PC-3 (cell line): ENCODE results near the gene HERC6. TPM values are rescaled to one million over a fixed set of nuclear protein-coding genes. Genes with fewer than 3 reads are reported as not detected.

Experiments
- ATAC-seq: fragments of 200-7000 bp; cut with Tn5 transposase; 2 replicates; pipeline ENCODE4 v1.9.1; 2020; ENCODE audit warnings: mild to moderate bottlenecking, moderate library complexity
- BruUV-seq: library from RNA; stranded (reverse); fragments of 400-500 nt; replicated peaks from 2 replicates; lab custom pipeline; 2021; lab: Mats Ljungman, UMichigan
- CTCF ChIA-PET: fragments of 300-600 bp; sonication (Branson Sonifier 250); formaldehyde crosslinking; loops from one replicate; lab custom pipeline; 2022; ENCODE audit warnings: antibody characterized with exemption; lab: Charles Lee
- POLR2A ChIA-PET: fragments of 300-600 bp; sonication (Branson Sonifier 250); formaldehyde crosslinking; loops from one replicate; lab custom pipeline; 2022; ENCODE audit warnings: antibody characterized with exemption; ENCODE audit not compliant: unreplicated experiment; lab: Charles Lee
- DNase-seq: peaks from one replicate; pipeline ENCODE4 v3.0.0-alpha.2; 2015
- H2AFZ ChIP-seq: fragments of 300-600 bp; sonication (generic); 2 replicates; pipeline ENCODE4 v1.6.0; 2016; ENCODE audit warnings: antibody characterized with exemption, low read length
- H3F3A ChIP-seq: fragments of 300-600 bp; sonication (generic); one replicate; pipeline ENCODE4 v1.6.0; 2017; ENCODE audit warnings: antibody characterized with exemption, low read length, control low read depth, mild to moderate bottlenecking; ENCODE audit not compliant: unreplicated experiment
- H3K27ac ChIP-seq: fragments of 300-600 bp; sonication (generic); 2 replicates; pipeline ENCODE4 v1.5.1; 2016; ENCODE audit warnings: mild to moderate bottlenecking, low read length
- H3K27me3 ChIP-seq: fragments of 300-600 bp; sonication (generic); 2 replicates; pipeline ENCODE4 v1.6.1; 2016; ENCODE audit warnings: low read length, mixed read lengths
- H3K36me3 ChIP-seq: fragments of 300-600 bp; sonication (generic); 2 replicates; pipeline ENCODE4 v1.6.1; 2016; ENCODE audit warnings: low read depth, mixed run types, low read length, mixed read lengths
- H3K4me1 ChIP-seq: fragments of 300-600 bp; sonication (generic); 2 replicates; pipeline ENCODE4 v1.5.1; 2016; ENCODE audit warnings: low read length; ENCODE audit not compliant: insufficient read depth
- H3K4me2 ChIP-seq: fragments of 300-600 bp; sonication (generic); 2 replicates; pipeline ENCODE4 v1.6.0; 2016; ENCODE audit warnings: low read length
- H3K4me3 ChIP-seq: fragments of 300-600 bp; sonication (generic); 2 replicates; pipeline ENCODE4 v1.5.1; 2016; ENCODE audit warnings: mild to moderate bottlenecking, low read length, mixed read lengths
- H3K79me2 ChIP-seq: fragments of 300-600 bp; sonication (generic); 2 replicates; pipeline ENCODE4 v1.6.1; 2017; ENCODE audit warnings: low read length, mixed read lengths
- H3K9ac ChIP-seq: fragments of 300-600 bp; sonication (generic); 2 replicates; pipeline ENCODE4 v1.6.0; 2016; ENCODE audit warnings: mild to moderate bottlenecking, low read length
- H3K9me2 ChIP-seq: fragments of 300-600 bp; sonication (generic); replicated peaks from 2 replicates; pipeline ENCODE4 v1.6.1; 2016; ENCODE audit warnings: mixed run types, low read length, mixed read lengths
- H3K9me3 ChIP-seq: fragments of 300-600 bp; sonication (generic); 2 replicates; pipeline ENCODE4 v1.6.1; 2016; ENCODE audit warnings: low read length, mixed read lengths
- H4K20me1 ChIP-seq: fragments of 300-600 bp; sonication (generic); 2 replicates; pipeline ENCODE4 v1.6.1; 2016; ENCODE audit warnings: low read length, mixed read lengths
- EZH2 ChIP-seq: fragments of 300-600 bp; sonication (generic); IDR thresholded peaks from one replicate; pipeline ENCODE4 v1.6.1; 2017; ENCODE audit warnings: antibody characterized with exemption, mild to moderate bottlenecking, low read length; ENCODE audit not compliant: unreplicated experiment
- EZH2phosphoT487 ChIP-seq: fragments of 300-600 bp; sonication (generic); IDR thresholded peaks from 2 replicates; pipeline ENCODE4 v1.6.1; 2018; ENCODE audit warnings: mild to moderate bottlenecking, antibody characterized with exemption, low read length, borderline replicate concordance
- intact Hi-C: fragments of 100-400 bp; cut with micrococcal nuclease; formaldehyde crosslinking; loops from 2 replicates; pipeline ENCODE4 v1.9.0; 2023
- total RNA-seq: library from RNA; depleted of rRNA; stranded (reverse); fragments of >200 nt; gene quantifications from 2 replicates; pipeline ENCODE4 v1.2.3, GENCODE V29; 2014
- TF ChIP-seq, protein P1 (sequence below): fragments of 300-600 bp; sonication (generic); conservative IDR thresholded peaks from 2 replicates; pipeline ENCODE4 v1.5.1; 2017; ENCODE audit warnings: antibody characterized with exemption, low read depth, mild to moderate bottlenecking, low read length

Gene HERC6
- total RNA-seq, 1 experiment from 2014 or later: 4.8 TPM

GRCh38 chr4:88390128-88390527 is 11.5 kb downstream of the HERC6 start:
- POLR2A ChIA-PET: no interaction called here
- no peaks in the 10 kb centered on the region for H3K9me3 ChIP-seq
- BruUV-seq: no TSS peak
- no peak overlapping the region for H3K9ac ChIP-seq
- no peaks in the 10 kb centered on the region for H3K27me3 ChIP-seq
- no peaks in the 10 kb centered on the region for H3K9me2 ChIP-seq
- no peaks in the 10 kb centered on the region for H4K20me1 ChIP-seq
- H3K4me1 ChIP-seq: no peaks in the 10 kb centered on the region
- intact Hi-C loops: no loop called here
- no peak overlapping the region for H3K4me2 ChIP-seq
- H2AFZ ChIP-seq: no peak overlapping the region
- no peaks in the 10 kb centered on the region for H3K36me3 ChIP-seq
- DNase-seq (no peak), ATAC-seq (no peak)
- no peak overlapping the region for H3K27ac ChIP-seq
- H3K79me2 ChIP-seq: no peaks in the 10 kb centered on the region
- no peaks in the 10 kb centered on the region for H3F3A ChIP-seq
- H3K4me3 ChIP-seq: no peak overlapping the region
- CTCF ChIA-PET: no interaction called here
- TF ChIP-seq EZH2: no peak
- no peak for TF ChIP-seq EZH2phosphoT487
- TF ChIP-seq, protein P1, sequence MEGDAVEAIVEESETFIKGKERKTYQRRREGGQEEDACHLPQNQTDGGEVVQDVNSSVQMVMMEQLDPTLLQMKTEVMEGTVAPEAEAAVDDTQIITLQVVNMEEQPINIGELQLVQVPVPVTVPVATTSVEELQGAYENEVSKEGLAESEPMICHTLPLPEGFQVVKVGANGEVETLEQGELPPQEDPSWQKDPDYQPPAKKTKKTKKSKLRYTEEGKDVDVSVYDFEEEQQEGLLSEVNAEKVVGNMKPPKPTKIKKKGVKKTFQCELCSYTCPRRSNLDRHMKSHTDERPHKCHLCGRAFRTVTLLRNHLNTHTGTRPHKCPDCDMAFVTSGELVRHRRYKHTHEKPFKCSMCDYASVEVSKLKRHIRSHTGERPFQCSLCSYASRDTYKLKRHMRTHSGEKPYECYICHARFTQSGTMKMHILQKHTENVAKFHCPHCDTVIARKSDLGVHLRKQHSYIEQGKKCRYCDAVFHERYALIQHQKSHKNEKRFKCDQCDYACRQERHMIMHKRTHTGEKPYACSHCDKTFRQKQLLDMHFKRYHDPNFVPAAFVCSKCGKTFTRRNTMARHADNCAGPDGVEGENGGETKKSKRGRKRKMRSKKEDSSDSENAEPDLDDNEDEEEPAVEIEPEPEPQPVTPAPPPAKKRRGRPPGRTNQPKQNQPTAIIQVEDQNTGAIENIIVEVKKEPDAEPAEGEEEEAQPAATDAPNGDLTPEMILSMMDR: no peak

DNA sequence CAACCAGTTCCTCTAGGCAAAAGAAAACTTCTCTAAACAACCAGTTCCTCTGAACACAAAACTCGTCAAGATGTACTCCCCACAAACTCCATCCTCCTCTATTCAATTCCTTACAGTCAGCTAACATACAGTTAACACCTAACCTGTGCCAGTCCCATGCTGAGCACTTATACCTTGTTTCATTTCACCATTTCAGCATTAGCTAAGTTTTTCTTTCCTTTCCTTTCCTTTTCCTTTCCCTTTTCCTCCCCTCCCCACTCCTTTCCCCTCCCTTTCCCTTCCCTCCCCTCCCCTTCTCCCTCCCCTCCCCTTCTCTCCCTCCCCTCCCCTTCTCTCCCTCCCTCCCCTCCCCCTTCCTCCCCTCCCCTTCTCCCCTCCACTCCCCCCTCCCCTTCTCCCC is 13.1 kb downstream of the HERC6 start:
- no peaks in the 10 kb centered on the region for H3F3A ChIP-seq
- no peaks in the 10 kb centered on the region for H4K20me1 ChIP-seq
- H3K9me2 ChIP-seq: no peaks in the 10 kb centered on the region
- BruUV-seq: no TSS peak
- no peaks in the 10 kb centered on the region for H3K9me3 ChIP-seq
- ChIA-PET POLR2A (no interaction called here), CTCF (no interaction called here)
- H3K27ac ChIP-seq: no peak overlapping the region
- no peak overlapping the region for H3K4me3 ChIP-seq
- DNase-seq: no peak
- no peak overlapping the region for H3K9ac ChIP-seq
- no peak for TF ChIP-seq EZH2
- TF ChIP-seq, protein P1: no peak
- no peak for TF ChIP-seq EZH2phosphoT487
- no peak overlapping the region for H2AFZ ChIP-seq
- ATAC-seq: no peak
- H3K4me1 ChIP-seq: no peaks in the 10 kb centered on the region
- no peak overlapping the region for H3K4me2 ChIP-seq
- H3K36me3 ChIP-seq: no peaks in the 10 kb centered on the region
- H3K79me2 ChIP-seq: no peaks in the 10 kb centered on the region
- H3K27me3 ChIP-seq: no peaks in the 10 kb centered on the region
- intact Hi-C loops: no loop called here

GRCh38 chr4:88396681-88397080 is 18.0 kb downstream of the HERC6 start:
- Histone ChIP-seq H3K9me2 (no peaks in the 10 kb centered on the region), H3K27ac (no peak overlapping the region), H3K27me3 (no peaks in the 10 kb centered on the region), H2AFZ (no peak overlapping the region), H3K9ac (no peak overlapping the region), H3F3A (no peaks in the 10 kb centered on the region), H3K4me3 (no peak overlapping the region), H3K4me2 (no peak overlapping the region), H3K9me3 (no peaks in the 10 kb centered on the region), H3K4me1 (no peaks in the 10 kb centered on the region), H4K20me1 (no peaks in the 10 kb centered on the region), H3K36me3 (no peaks in the 10 kb centered on the region), H3K79me2 (no peaks in the 10 kb centered on the region)
- no TSS peak for BruUV-seq
- CTCF ChIA-PET: no interaction called here
- POLR2A ChIA-PET: no interaction called here
- DNase-seq (no peak), ATAC-seq (no peak)
- TF ChIP-seq EZH2phosphoT487: no peak
- TF ChIP-seq, protein P1: no peak
- TF ChIP-seq EZH2: no peak
- intact Hi-C loops: no loop called here
